HG03139 (cell line): ENCODE measurements around the gene FITM2.
"Not testable (repeated sequence)": the region's sequence is repeated elsewhere in the genome, so short reads cannot be mapped to it uniquely, and the experiment has no call there.

ENCODE experiments used
- ATAC-seq: cut with Tn5 transposase; IDR thresholded peaks from one replicate; pipeline ENCODE4 v1.9.1; 2021; ENCODE audit not compliant: unreplicated experiment

Gene FITM2, protein sequence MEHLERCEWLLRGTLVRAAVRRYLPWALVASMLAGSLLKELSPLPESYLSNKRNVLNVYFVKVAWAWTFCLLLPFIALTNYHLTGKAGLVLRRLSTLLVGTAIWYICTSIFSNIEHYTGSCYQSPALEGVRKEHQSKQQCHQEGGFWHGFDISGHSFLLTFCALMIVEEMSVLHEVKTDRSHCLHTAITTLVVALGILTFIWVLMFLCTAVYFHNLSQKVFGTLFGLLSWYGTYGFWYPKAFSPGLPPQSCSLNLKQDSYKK

DNA sequence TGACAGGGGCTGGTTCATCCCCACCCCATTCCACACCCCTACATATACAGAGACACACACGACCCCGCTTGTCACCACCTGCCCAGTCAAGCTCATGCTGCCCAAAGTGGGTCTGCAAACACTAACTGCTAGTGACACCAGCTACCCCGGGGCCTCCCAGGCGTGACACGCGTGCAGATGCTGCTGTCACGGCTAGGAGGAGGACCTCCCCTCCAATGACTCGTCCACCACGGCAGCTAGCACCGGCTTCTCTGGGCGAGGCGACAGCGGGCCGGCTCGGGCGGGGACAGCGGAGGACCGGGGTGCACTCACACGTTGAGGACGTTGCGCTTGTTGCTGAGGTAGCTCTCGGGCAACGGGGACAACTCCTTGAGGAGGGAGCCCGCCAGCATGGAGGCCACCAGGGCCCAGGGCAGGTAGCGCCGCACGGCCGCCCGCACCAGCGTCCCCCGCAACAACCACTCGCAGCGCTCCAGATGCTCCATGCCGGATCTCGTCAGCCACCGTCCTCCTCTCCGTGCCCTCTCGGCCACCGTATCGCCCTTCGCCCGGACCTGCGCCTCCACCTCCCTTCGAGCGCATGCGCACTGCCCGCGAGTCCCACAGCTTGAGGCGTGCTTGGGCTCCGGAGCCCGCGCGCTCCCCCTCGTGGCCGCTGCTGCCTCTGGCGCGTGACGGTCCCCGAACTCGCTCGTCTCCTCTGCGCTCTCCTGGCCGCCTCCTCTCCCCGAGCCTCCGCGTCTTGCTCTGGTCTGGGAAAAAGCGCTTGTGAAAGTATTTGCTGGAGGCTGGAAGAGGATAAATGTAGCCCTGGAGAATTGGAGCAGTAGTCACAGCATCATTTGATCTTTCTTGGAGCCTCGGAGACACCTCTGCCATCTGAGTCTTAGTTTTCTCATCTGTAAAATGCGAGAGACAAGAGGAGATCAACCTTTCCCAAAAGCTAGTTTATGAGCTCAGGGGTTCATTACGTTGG lies at the start of gene FITM2:
Gene FITM2 (minus strand): TSS at position 539 of the 976 bp plus-strand sequence. CDS start 54 bp downstream, at position 485.
- peak; percentile 84 for ATAC-seq

DNA sequence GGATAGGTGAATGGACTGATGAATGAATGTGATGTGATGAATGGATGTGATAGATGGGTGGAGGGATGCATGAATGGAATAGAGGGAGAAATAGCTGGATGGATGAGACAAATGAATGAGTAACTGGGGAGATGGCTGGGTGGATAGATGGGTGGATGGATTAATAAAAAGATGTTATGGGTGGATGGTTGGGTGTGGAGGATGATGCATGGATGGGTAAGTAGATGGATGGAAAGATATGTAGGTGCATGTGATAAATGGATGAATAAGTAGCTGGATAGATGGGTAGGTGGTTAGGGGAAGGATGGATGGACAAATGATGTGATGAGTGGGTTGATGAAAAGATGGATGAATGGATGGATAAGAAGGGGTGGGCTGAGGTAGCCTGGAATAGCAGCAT lies 49.2 kb upstream of the FITM2 start:
- no peak for ATAC-seq

DNA sequence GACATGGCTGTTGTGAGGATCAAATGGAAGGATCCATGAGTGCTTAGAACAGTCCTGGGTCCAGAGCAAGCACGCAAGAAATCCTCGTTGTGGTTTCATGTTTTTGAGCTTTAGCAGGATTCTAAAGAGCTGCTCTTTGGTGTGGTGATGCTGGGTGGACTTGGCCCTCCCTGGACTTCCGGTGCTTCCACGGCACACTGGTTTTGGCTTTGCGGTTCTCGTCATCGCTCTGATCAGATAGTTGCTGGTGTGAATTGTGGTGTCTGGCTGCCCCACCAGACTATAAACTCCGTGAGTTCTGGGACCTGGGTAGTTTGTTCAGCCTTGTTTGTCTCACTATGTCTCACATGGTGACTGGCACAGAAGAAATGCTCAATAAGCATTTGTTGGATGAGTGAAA lies 47.8 kb upstream of the FITM2 start:
- ATAC-seq = no peak

DNA sequence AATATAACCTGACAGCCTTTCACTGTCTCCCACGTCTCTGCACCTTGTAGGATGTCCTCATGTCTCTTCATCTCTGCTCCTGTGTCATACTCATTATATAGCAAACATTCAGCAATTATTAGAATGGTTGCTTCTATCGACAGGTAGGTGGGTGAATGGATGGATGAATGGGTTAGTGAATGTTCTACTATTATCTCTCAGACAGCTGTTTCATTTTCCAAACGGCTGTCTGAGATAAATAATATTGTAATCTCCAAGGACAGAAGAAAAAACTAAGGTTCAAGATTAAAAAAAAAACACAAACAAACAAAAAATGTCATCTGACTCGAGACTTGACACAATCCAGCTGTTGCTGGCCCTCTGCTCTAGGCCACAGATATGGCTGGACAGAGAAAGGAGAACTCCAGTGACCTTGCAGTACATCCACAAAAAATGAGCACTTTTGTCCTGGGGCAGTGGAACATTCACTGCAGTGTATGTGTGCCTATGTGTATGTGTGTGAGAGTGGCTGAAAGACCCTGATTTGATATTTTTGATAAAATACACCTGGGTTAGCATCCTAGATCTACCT lies 46.6 kb upstream of the FITM2 start:
- ATAC-seq = no peak

DNA sequence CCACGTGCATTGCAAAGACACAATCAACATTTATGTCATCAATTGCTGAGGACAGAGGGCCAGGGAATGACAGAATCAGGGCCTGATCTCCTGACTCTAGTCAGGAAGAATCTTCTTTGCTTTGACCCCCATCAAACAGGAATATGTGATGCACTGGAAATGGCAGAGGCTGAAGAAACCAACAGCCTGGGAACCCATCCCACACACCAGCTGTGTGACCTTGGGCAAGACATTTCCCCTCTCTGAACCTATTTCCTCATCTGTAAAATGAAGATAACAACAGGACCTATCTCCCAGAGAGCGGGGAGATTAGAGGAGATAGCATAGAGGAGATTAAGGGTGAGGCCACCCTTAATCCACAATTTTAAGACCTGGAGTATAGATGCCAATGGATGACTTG lies 46.0 kb upstream of the FITM2 start:
- ATAC-seq = no peak

DNA sequence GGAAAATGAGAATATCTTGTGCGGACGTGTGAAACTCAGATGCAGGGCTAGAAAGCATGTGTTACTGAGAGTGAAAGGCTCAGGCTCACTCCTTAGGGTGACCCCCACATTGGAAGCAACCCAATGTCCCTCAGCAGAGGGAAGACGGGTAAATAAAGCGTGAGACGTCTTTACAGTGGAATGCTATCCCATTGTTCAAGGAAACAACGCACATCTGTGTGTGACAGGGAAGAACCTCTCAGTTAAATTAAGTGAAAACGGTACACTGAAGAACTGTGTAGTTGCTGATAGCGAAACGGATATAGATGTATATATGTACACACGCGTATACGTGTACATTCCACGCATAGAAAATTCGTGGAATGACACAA lies 45.3 kb upstream of the FITM2 start:
- ATAC-seq = no peak

DNA sequence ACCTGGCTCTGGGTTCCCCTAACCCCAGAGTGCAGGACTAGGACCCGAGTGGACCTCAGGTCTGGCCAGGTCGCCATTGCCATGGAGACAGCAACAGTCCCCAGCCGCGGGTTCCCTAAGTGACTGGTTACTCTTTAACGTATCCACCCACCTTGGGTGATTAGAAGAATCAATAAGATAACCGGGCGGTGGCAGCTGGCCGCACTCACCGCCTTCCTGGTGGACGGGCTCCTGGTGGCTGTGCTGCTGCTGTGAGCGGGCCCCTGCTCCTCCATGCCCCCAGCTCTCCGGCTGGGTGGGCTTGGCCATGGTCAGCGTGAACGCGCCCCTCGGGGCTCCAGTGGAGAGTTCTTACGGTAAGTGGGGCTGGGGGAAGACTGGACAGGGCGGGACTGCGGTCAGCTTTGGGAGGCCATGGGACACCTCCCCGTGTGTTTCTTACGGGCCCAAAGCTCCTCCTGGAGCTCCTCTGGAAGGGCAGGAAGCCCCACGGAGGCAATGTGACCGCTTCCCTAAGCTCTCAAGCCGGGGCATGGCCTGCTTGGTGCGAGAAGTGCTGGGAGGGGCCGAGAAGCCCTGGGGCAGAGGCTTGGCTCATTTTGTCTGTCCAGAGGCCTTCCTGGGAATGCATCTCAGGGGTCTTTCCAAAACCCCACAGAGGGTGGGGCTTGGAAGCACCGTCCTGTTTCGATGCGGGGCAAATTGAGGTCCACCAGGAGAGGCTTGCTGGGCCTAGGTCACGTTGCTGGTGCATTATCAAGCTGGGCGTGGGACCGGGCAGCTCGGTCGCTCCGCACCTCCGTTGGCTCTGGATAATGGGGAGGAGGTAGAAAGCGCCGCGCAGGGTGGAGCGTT lies 44.7 kb upstream of the FITM2 start, which contains the start of gene HNF4A:
Gene HNF4A (plus strand): TSS at position 202 of the 855 bp plus-strand sequence. CDS start 106 bp downstream, at position 308.
- no peak for ATAC-seq

DNA sequence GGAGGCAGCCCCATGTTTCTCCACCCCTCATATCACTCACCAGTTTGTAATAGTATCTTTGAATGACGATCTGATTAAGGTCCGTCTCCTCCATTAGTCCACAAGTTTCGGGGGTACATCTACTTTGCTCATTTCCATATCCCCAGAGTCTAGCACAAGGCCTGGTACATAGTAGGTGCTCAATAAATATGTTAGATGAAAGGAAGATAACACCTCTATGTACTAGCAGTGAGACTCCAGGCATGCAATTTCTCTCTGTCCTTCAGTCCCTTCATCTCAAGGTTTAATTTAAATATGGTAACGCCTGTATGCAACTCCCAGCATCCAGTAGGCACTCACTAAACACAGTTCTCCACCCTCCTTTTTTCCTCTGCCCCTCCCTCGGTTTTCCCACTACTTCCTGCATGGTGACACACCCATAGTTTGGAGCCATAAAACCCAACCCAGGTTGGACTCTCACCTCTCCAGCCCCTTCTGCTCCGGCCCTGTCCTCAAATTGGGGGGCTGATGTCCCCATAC lies 44.0 kb upstream of the FITM2 start:
- no peak for ATAC-seq

DNA sequence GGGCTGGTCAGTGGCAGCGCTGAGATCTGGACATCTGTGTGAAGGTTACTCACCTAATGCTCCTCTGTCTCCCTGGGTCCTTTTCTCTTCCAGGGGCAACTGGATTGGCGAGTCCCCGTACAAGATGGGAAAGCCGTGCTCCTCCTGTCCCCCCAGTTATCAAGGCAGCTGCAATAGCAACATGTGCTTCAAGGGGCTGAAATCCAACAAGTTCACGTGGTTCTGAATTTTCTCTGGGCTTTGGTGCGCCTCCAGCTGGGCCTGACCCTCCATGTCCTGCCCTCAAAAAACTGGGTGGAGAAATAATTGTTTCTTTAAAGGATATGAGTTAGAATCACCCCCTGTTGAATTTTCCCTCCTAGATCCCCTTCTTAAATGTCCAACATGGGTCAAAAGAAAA lies 39.6 kb upstream of the FITM2 start:
- no peak for ATAC-seq

DNA sequence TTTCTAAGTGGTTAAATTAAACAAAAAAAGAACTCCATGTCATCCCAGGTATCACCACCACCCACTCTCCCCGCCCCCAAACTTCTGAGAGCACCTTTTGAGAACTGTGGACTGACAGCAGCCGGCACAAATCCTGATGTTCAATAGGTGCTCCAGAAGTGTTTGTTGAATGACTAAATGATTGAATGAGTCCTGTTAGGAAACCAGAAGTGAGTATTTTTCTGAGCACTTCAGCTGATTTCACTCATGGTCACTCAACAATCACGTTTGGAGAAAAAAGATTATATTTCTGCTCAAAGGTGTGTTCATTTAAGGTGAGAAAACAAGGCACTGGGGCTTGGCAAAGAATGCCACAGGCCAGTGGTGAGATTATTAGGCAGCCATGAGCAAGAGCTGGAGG lies 38.3 kb upstream of the FITM2 start:
- ATAC-seq = no peak

DNA sequence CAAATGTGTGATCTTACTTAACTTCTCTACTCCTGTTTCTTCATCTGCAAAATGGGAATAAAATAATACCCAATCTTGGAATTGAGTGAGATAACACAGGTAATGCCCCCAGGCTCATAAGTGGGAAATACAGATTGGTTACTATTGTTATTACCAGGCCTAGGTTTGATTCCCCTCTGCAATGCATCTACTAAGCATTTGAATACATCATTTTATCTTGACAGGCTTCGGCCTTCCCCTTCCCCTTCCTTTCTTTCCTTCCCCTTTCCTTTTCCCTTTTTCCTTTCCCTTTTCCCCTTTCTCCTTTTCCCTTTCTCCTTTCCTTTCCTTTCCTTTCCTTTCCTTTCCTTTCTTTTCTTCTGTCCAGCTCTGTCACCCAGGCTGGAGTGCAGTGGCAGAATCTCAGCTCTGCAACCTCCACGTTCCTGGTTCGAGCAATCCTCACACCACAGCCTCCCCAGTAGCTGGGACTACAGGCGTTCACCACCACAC lies 37.2 kb upstream of the FITM2 start:
- no peak for ATAC-seq

DNA sequence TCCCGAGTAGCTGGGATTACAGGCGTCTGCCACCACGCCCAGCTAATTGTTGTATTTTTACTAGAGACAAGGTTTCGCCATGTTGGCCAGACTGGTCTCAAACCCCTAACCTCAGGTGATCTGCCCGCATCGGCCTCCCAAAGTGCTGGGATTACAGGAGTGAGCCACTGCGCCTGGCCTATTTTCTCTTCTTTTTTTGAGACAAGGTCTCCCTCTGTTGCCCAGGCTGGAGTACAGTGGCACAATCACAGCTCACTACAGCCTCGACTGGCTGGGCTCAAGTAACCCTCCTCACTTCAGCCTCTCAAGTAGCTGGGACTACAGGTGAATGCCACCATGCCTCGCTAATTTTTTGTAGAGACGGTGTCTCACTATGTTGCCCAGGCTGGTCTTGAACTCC lies 34.9 kb upstream of the FITM2 start:
- ATAC-seq = not testable (repeated sequence)

DNA sequence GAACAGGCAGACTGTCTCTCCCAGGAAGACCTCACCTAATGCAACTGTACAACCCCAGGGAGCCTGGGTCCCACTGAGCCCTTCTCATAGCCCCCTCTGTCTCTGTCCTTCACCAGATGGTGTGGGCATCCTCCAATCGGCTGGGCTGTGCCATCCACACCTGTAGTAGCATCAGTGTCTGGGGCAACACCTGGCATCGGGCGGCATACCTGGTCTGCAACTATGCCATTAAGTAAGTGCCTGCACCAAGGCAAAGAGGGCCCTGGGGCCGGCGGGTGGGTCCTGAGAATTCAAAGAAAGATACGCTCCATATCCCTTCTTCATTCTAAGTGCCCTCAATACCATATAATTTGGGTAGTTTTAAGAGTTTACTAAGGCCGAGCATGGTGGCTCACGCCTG lies 34.1 kb upstream of the FITM2 start:
- ATAC-seq = no peak

DNA sequence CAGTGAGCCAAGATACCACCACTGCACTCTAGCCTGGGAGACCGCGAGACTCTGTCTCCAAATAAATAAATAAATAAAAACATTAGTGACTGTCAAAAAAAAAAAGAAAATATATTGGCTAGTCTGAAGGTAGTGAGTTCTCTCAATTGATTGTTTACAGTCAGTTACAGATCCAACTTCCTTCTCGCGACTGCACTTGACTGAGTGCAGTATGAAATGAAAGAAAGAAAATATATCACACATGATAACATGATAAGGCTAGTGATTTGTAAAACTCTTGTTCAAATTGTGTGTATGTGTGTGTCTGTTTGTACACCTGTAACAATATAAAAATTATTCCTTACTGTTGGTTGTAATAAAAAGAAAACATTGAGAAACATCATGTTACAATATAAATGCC lies 33.7 kb upstream of the FITM2 start:
- no peak for ATAC-seq

DNA sequence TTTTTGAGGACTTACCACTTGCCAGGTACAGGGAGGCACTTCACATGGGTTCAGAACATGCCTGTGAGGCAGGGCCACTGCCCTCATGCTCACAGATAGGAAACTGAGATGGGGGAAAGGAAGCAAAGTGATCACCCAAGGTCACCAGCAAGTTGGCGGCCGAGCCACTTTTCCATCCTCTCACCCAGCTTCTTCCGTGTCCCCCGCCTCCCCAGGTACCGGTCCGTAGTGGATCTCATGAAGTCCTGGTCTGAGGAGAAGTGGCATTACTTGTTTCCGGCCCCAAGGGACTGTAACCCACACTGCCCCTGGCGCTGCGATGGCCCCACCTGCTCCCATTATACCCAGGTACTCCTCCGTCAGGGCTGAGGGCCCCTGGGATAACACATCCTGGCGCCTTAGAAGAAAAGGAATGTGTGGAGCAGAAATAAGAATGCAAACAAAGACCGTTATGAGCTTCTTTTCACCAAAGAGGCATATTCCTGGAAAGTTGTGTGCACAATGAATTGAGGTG lies 32.2 kb upstream of the FITM2 start:
- no peak for ATAC-seq

DNA sequence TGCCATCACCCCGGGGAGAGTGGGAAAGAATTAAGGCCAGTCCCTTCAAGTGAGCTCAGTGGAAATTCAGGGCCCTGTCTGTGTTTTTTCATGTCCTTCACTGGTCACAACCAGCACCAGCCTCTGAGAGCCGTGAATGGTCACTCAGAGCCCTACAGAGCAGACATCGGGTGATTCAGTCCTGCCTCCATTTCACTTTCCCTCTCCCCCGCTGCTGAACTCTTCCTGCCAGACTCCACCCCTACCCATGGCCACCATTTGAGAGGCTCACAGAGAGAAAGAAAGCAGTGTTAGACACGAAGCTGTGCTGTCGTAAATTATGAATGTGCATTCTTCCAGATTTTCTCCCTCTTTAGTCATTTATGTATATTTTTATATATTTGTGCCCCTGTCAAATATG lies 31.2 kb upstream of the FITM2 start:
- no peak for ATAC-seq

DNA sequence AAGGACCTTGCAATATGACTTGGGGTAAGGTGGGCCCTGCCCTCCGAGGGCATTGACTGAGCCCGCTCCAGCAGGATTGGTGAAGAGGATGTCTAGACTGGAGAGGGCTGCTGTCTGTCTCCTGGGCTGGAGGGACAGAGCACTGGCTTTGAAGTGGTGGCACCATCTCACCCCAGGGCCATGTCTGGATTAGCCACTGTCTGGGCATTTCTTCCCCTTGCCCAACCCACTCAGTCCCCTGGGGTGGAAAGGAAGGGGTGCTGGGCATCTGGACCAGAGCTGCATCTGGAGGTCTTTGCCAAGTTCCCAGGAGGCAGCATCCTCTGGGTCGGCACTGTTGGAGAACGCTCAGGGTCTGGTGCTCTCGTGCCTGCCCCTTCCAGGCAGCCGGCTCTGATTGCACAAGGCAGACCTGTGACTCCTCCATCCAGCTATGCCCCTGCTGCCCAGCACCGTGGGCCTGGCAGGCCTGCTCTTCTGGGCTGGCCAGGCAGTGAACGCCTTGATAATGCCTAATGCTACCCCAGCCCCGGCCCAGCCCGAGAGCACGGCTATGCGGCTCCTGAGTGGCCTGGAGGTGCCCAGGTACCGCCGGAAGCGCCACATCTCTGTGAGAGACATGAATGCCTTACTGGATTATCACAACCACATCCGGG lies 25.9 kb upstream of the FITM2 start, which contains the start of gene R3HDML:
Gene R3HDML (plus strand): TSS at position 319 of the 656 bp plus-strand sequence. CDS start 115 bp downstream, at position 434.
- no peak for ATAC-seq

DNA sequence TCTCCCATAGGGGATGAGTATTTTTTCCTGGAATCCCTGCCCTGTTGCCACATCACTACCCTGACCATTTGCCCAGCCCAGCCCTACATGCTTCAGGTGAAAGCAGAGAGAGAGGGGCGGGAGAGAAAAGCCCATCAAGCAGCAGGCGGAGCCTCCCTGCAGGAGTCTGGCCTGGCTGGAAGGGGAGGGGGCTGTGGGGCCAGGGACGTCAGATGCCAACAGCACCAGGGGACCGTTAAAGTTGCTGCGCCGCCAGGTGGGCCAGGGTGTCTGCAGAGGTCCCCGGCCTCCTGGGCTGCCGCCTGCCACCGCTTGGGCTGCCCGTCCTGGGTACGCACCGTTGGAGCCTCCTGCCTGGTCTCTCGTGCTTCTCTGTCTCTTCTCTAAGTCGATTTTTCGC lies 25.1 kb upstream of the FITM2 start:
- ATAC-seq = no peak

DNA sequence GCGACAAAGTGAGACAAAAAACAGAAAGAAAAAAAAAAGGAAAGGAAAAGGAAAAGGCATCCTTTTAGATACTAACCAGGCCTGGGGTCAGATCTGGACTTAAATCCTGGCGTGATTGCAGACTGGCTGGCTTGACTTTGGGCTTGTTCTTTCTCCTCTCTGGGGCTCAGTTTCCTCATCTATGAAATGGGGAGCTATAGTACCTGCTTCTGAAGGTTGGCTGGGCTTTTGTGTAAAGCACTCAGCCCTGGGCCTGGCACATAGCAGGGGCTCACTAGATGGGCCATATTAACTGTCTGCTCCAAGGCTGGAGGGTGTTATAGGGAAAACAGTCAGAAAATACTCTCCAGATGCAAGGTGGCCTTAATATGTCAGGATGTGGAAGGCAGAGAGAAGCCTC lies 24.7 kb upstream of the FITM2 start:
- no peak for ATAC-seq

DNA sequence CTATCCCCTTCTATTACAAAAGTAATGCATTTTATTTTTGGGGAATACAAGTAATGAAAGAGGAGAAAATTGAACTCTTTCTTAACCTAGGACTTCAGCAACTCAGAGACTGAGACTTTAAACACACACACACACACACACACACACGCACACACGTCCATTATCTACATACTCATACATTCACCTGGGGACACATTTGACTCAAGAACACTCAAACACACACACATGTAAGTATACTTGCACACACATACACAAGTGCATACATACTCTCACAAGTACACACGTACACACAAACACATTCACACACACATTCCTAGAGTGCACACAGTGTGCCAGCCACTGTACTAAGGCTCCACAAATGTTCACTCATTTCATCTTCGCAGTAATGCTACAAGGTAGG lies 23.7 kb upstream of the FITM2 start:
- ATAC-seq = no peak
